ENCODE data around the gene ATN1. TPM values are rescaled to one million over a fixed set of nuclear protein-coding genes. Genes with fewer than 3 reads are reported as not detected.
A peak's percentile ranks its signal among the peaks of the same experiment; 100 is the strongest.

ATN1 gene
- polyA plus RNA-seq, 1 donor = 109 TPM

DNA sequence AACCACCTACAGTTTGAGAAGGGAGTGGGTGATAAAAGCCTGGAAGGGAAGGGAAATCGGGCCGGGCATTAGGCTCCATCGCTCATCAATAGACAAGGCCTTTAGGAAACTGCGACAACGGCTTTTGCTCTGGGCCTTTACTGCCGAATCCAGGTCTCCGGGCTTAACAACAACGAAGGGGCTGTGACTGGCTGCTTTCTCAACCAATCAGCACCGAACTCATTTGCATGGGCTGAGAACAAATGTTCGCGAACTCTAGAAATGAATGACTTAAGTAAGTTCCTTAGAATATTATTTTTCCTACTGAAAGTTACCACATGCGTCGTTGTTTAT lies 15.6 kb downstream of the ATN1 start:
- peak; percentile 90 for DNase-seq

DNA sequence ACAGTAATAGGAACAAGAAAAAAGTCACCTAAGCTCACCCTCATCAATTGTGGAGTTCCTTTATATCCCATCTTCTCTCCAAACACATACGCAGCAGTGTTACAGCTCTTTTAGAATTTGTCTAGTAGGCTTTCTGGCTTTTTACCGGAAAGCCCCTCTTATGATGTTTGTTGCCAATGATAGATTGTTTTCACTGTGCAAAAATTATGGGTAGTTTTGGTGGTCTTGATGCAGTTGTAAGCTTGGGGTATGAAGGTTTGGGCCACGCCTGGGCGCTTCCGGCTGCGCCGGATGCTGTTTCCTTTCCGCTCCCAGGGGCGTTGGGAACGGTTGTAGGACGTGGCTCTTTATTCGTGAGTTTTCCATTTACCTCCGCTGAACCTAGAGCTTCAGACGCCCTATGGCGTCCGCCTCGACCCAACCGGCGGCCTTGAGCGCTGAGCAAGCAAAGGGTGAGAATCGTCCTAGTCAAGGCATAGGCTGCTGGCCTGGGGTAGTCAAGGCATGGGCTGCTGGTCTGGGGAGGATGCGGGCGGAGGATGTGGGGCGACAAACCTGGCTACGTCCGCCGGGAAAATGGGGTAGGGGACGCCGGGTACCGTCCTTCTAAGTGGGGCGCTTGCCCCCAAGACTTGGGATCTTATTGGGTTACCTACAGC lies 16.1 kb downstream of the ATN1 start, which contains the start of the genes C12orf57 and RNU7-1:
TSS of gene C12orf57 (plus strand) at position 301 of the 659 bp plus-strand sequence. CDS start at position 401, 100 bp downstream.
TSS of gene RNU7-1 (plus strand) at position 95 of the 659 bp plus-strand sequence.
- DNase-seq = peak; percentile 88

DNA sequence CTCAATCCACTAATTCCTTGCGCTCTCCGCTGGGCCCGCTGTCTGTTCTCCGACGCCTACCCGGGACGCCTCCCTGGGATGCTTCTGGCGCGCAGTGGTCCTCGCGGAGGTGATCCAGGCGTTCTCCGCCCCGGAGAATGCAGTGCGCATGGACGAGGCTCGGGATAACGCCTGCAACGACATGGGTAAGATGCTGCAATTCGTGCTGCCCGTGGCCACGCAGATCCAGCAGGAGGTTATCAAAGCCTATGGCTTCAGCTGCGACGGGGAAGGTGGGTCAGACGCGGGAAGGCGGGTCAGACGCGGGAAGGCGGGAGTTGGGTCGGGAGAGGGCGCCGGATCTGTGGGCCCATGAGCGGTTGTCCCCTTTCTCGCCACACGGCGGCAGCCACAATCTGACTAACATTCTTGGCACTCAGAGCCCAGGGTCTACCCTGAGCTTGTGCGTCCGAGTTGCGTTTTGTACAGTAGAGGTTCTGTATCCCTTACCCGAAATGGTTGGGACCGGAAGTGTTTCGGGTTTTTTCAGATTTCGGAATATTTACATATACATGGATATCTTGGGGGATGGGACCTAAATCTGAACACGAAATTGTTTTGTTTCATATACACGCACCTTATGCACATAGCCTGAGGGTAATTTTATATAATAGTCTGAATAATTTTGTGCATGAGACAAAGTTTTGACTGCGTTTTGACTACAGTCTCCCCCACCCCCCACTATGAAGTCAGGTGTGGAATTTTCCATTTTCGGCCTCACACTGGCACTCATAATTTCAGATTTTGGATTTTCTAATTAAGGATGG lies 16.8 kb downstream of the ATN1 start:
- peak; percentile 93 for DNase-seq

DNA sequence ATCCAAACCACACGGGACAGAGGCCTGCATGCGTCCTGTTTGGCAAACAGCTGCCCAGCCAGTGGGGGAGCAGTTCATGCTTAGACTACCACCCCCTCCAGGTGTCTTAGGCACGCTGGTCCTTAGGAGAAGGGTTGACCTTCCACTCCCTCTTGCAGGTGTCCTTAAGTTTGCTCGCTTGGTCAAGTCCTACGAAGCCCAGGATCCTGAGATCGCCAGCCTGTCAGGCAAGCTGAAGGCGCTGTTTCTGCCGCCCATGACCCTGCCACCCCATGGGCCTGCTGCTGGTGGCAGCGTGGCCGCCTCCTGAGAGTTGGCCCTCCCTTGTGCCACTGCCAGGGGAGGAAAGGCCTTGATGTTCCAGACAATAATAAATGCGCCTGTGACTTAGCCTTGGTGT lies 17.9 kb downstream of the ATN1 start:
- DNase-seq = no peak

DNA sequence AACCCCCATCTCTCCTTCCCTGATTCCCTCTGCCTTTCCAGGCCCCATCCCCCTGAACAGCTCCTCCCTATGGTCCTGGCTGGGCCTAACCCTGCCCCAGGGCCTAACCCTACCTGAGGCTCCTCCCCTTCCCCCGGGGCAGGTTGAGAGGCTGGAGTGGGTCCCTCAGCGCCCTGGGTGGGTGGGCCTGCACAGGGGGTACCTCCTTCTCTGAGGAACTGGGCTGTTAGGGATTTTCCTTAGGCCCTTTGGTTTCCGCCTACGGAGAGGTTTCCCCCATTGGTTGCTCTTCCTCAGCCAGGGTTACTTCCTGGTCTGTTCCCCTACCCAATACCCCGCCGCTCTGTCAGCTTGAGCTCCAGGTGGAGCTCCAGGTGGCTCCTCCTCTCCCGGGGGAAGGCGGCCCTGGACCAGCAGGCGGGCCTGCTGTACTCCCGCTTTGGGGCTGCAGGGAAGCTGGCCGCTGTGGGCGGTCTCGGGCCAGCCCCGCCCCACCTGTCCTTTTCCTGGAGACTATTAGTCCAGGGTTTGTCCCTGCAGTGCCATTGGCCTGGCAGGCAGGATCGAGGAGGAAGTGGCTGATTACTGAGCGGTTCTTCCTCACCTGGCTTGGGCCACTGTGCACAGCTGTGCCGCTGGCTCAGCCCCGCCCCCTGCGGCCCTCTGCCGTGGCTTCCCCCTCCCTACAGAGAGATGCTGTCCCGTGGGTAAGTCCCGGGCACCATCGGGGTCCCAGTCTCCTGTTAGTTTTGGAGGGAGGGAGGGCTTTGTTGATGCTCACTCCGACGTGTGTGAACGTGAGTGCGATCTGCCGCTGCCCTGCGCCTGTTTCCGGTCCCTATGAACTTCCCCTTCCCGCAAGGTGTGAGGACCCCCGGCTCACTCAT lies 18.5 kb downstream of the ATN1 start:
- peak; percentile 82 for DNase-seq

DNA sequence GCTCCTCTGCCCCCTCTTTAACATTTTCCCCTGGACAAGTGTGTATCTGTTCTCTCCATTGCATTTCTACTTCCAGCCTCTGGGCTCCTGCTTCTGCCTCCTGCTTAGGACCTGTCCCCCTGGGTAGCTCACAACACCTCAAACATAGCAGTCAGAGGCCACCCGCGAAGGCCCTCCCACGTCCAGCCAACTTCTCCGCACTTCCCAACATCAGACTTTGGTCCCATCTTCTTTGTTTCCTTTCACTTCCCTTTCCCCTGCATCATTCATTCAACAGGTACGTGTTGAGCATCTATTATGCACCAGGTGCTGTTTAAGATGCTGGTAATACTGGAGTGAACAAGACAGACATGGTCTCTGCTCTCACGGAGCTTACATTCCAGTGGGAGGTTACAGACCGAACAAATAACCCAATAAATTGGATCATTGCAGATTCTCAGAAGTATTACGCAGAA lies 19.2 kb downstream of the ATN1 start:
- DNase-seq = no peak

DNA sequence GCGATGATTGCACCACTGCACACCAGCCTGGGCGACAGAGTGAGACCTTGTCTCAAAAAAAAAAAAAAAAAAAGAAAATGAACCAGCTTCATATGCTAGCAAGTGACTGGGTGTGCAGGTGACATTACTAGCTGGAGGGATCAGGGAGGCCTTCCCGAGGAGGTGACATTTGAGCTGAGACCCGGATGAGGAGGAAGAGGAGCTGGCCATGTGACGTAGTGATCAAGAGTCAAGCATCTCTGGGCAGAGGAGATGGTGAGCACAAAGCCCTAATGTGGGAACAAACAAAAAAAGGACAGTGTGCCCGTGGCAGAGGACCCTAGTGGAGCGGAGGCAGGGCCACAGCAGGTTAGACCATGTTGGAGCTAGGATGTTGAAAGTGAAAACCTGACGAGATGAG lies 19.9 kb downstream of the ATN1 start:
- DNase-seq = no peak

DNA sequence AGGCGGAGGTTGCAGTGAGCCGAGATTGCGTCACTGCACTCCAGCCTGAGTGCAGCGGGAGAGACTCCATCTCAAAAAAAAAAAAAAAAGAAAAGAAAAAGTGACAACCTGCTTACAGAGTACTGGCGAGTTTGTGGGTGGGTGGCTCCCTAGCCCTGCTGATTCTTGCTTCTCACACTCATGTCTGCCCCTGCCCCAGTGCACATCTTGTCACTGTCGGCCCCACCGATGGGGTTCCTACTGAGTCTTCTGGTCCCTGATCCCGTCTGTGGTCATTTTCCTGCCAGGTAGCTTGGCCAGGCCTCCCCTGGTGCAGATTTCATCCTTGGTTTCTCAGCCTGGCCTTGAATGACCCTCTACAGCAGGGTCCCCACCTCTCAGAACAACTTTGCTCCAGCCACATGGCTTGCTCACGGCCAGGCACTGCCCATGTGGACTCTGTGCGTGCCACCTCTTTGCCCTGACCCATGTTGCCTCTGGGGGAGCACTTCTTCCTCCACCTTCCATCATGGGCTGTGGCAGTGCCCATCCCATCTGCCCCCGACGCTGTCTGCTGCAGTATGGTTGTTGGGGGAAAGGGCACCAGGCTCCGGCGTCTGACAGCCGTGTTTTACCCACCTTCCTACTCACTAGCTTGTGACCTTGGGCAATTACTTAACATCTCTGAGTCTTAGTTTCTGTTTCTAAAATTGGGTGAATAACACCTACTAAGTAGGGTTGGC lies 21.3 kb downstream of the ATN1 start:
- DNase-seq = no peak

DNA sequence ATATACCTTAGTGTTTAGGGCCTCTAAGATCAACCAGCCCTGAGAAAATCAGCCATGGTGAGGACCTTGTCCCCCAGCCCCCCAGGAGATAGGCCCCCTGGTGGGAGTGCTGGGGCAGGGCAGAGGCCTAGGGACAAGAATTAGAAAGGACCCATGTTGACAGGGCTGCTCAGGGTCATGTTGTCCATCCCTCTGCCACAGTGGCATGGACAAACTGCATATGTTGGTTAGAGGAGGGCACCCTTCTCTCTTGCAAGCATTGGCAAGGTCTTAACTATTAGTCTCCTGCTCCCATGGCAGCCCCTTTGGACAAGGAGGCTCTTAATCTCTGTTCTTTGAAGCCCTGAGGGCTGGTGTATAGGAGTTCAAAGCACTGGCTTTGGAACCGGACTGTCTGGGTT lies 22.6 kb downstream of the ATN1 start:
- DNase-seq = no peak

DNA sequence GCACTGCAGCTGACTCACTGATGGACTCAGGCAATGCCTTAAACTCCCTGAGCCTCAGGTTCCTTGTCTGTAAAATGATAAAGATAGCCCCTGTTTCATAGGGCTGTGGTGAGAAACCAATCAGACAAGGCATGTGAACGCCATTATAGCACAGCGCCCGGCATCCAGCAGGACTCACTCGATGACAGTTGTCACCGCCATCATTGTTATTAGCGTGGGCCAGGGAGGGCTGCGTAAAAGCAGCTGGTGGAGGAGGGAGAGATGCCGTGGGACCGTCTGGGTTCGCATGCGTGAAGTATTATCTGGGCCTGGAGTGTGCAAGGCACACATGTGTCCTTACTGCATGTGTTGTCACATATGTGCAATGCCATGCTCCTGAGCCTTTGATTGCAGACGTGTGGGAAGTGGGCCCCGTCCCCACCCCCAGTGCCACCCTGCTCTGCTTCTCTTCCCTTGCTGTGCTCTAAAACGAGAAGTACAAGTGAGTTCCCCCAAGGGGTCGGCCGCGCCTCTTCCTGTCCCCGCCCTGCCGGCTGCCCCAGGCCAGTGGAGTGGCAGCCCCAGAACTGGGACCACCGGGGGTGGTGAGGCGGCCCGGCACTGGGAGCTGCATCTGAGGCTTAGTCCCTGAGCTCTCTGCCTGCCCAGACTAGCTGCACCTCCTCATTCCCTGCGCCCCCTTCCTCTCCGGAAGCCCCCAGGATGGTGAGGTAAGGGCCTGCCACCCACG lies 23.2 kb downstream of the ATN1 start, which contains the start of gene PTPN6:
TSS of gene PTPN6 (plus strand) at position 546 of the 730 bp plus-strand sequence. CDS start at position 703, 157 bp downstream.
- DNase-seq = no peak

DNA sequence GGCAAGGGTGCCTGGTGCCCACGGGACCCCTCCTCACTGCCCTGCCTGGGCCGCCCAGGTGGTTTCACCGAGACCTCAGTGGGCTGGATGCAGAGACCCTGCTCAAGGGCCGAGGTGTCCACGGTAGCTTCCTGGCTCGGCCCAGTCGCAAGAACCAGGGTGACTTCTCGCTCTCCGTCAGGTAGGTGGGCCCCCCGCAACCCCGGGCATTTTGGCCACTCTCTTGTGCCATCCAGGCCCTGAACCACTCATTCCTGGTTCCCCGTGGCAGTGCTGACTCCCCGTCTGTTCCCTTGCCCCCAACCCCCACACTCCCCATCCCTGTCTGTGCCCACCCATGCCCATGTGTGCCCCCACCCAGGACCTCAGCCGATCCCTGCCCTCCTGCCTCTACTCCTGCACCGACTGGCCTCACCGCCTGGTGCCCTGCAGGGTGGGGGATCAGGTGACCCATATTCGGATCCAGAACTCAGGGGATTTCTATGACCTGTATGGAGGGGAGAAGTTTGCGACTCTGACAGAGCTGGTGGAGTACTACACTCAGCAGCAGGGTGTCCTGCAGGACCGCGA lies 23.9 kb downstream of the ATN1 start:
- DNase-seq = no peak

DNA sequence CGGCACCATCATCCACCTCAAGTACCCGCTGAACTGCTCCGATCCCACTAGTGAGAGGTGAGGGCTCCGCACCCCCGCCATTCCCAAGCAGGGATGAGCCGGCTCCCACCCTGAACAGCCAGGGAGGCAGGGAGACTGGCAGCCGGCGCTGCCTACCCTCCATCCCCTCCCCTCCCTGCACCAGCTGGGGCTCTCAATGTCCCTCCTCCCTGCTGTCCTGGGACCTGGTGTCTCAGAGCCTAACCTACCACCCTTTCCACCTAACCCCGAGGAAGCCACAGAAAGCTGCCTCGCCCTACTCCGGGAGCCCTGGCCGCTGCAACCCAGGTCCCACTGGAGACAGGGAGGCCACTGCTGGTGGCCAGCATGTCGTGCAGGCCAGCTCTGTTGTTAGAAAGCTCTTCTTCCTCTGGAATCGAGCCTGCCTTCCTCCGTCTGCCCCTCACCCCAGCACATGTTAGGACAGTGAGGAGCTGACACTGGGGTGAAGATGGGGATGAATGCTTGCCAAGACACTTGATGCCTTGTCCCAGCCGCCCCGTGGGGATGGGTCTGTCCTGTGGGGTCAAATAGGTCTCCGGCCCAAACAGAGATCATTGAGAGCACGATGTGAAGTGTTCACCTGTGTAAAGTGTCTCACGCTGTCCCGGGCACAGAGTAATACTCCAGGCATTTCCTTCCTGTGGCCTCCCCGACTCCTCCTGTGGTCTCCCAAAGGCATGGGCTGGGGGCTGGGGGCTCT lies 24.5 kb downstream of the ATN1 start:
- DNase-seq = no peak

DNA sequence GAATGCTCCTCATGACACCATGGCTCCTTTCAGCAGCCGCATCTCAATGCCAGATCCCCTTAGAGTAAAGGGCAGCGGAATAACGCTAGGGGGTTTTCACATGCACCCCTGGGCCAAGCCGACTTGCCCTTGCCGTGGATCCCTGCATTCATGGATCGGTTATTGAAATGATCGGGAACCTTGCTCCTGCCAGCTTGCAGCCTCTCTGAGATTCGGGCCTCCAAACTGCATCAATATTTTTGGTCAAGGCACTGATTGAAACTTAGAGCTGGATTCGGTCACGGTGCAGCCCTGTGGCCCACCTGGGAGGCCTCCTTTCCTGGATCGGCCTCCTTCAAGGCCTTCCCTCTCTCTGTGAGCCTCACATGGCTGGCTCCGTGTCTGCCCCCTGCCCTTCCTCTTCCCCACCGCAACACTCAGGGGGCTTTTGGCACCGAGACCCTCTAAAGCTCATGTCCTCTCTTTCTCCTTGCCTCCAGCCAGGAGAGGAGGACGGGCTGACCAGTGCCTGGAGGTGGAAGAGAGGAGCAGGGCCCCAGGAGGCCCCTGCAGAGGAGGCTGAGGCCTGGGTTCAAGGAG lies 25.2 kb downstream of the ATN1 start:
- no peak for DNase-seq

DNA sequence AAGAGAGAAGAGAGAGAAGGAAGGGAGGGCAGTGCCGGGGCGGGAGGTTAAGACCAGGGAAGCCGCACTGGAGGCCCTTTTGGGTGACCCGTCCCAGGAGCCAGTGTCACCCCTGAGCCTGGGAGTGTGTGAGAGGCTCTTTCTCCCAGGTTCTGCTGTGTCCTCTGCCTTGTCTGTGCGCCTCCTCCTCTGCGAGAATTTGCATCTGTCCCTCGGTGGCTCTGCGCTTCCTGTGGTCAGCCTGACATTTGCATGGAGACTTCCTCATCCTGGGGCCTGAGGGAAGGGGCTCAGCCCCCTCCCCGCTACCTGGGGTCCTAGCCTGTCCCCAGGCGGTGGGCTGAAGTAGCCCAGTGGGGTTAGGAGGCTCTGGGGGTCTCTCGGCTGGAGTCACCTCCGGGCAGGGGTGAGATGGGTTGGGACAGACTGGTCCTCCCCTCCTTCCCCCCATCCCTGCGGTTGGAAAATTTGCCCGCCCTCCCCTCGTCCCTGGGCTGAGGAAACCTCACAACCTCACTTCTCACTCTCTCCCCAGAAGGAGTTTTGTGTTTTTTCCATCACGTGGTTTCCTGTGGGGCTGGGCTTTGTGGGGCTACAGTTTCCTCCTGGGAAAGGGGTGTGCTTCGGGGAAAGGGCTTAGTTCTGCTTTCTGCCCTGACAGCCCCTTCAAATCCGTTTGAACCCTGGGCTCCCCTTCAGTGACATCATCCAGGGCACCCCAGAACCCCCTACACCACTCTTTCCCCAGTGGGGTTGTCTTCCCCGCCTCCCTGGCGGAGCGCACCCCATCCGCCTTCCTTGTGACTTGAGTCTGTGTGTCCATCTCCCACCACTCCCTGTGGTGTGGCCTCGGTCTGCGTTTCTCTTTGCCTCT lies 25.9 kb downstream of the ATN1 start:
- DNase-seq = no peak

DNA sequence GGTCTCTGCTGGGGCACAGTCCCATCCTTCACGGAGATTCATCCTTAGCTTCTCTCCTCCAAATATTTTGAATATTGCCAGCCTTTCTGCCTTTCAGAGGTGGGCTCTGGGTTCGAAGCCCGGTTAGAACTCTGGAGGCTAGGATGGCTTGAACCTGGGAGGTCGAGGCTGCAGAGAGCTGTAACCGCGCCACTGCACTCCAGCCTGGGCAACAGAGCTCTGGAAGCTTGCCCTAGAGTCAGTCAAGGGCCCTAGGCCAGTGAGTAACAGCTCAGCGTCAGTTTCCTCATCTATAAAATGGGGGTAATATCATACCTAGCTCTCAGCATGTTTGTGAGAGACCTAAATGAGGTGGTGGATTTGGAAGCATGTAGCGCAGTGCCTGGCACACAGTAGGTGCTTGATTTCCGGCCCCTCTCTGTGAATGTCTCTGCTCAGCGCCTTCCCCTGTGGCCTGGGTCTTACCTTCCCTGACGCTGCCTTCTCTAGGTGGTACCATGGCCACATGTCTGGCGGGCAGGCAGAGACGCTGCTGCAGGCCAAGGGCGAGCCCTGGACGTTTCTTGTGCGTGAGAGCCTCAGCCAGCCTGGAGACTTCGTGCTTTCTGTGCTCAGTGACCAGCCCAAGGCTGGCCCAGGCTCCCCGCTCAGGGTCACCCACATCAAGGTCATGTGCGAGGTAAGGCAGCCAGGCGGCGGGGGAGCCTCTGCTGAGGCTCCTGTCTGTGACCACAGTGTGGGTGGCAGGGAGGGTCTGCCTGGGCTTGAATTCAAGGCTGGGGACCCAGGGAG lies 26.8 kb downstream of the ATN1 start:
- no peak for DNase-seq

DNA sequence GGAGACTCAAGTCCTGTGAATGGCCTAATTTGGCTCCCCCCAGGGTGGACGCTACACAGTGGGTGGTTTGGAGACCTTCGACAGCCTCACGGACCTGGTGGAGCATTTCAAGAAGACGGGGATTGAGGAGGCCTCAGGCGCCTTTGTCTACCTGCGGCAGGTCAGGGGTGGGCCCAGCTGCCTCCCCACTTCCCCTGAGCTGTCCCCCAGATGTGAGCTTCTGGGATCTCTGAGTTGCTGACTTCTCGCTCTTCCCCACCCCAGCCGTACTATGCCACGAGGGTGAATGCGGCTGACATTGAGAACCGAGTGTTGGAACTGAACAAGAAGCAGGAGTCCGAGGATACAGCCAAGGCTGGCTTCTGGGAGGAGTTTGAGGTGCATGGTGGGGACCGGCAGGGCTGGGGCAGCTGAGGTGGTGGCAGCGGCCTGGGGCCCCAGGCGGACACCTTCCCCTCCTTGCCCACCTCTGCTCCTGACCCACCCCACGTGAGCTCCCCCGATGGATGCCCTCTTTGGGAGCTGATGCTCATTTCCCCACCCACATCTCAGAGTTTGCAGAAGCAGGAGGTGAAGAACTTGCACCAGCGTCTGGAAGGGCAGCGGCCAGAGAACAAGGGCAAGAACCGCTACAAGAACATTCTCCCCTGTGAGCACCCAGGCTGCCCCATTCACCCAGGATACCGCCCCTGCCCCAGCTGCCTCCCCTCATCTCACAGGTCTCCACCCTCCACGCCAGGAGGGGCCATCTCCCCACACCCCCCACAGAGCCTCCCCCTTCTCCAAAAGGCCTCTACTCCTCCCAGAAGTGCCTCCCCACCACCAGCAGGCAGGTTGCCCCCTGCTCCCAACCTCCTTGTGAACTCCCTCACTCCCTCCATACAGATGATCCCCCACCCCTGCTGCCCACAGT lies 27.6 kb downstream of the ATN1 start:
- DNase-seq = no peak

Data from left kidney (tissue), 2 donors.